ENCODE measurements around the gene CASP2.

DNA sequence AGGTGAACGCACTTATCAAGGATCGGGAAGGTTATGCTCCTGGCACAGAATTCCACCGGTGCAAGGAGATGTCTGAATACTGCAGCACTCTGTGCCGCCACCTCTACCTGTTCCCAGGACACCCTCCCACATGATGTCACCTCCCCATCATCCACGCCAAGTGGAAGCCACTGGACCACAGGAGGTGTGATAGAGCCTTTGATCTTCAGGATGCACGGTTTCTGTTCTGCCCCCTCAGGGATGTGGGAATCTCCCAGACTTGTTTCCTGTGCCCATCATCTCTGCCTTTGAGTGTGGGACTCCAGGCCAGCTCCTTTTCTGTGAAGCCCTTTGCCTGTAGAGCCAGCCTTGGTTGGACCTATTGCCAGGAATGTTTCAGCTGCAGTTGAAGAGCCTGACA, 16.8 kb downstream of the CASP2 start:
- TF ChIP-seq POLR2AphosphoS2 (conservative IDR thresholded peaks at IDR 0.05; ENCODE audit: low read length) (no peak), EHMT2 (IDR thresholded peaks at IDR 0.05; ENCODE audit: low read depth) (no peak), CEBPB (IDR thresholded peaks at IDR 0.05) (no peak), POLR2A (IDR thresholded peaks at IDR 0.05; ENCODE audit: low read length) (no peak), KDM5A (IDR thresholded peaks at IDR 0.05) (no peak), FOXS1 (CRISPR knock-in tag; IDR thresholded peaks at IDR 0.05) (no peak), NPAS2 (CRISPR knock-in tag; IDR thresholded peaks at IDR 0.05; ENCODE audit: borderline replicate concordance) (no peak), CHD4 (IDR thresholded peaks at IDR 0.05; ENCODE audit: borderline replicate concordance) (no peak)
- TF ChIP-seq, protein P1, sequence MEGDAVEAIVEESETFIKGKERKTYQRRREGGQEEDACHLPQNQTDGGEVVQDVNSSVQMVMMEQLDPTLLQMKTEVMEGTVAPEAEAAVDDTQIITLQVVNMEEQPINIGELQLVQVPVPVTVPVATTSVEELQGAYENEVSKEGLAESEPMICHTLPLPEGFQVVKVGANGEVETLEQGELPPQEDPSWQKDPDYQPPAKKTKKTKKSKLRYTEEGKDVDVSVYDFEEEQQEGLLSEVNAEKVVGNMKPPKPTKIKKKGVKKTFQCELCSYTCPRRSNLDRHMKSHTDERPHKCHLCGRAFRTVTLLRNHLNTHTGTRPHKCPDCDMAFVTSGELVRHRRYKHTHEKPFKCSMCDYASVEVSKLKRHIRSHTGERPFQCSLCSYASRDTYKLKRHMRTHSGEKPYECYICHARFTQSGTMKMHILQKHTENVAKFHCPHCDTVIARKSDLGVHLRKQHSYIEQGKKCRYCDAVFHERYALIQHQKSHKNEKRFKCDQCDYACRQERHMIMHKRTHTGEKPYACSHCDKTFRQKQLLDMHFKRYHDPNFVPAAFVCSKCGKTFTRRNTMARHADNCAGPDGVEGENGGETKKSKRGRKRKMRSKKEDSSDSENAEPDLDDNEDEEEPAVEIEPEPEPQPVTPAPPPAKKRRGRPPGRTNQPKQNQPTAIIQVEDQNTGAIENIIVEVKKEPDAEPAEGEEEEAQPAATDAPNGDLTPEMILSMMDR (IDR thresholded peaks at IDR 0.05) = no peak
- TF ChIP-seq, protein P2, sequence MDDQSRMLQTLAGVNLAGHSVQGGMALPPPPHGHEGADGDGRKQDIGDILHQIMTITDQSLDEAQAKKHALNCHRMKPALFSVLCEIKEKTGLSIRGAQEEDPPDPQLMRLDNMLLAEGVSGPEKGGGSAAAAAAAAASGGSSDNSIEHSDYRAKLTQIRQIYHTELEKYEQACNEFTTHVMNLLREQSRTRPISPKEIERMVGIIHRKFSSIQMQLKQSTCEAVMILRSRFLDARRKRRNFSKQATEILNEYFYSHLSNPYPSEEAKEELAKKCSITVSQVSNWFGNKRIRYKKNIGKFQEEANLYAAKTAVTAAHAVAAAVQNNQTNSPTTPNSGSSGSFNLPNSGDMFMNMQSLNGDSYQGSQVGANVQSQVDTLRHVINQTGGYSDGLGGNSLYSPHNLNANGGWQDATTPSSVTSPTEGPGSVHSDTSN (IDR thresholded peaks at IDR 0.05) = no peak
- TF ChIP-seq, protein P3, sequence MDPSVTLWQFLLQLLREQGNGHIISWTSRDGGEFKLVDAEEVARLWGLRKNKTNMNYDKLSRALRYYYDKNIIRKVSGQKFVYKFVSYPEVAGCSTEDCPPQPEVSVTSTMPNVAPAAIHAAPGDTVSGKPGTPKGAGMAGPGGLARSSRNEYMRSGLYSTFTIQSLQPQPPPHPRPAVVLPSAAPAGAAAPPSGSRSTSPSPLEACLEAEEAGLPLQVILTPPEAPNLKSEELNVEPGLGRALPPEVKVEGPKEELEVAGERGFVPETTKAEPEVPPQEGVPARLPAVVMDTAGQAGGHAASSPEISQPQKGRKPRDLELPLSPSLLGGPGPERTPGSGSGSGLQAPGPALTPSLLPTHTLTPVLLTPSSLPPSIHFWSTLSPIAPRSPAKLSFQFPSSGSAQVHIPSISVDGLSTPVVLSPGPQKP (IDR thresholded peaks at IDR 0.05; ENCODE audit: low read depth, low read length) = no peak

All from A549 (cell line).